Smooth muscle cell (in vitro differentiated cells): ENCODE measurements around the gene BCAS1. TPM values are rescaled to one million over a fixed set of nuclear protein-coding genes. Genes with fewer than 3 reads are reported as not detected.

Experiments used
- DNase-seq: peaks from one replicate; lab custom pipeline; 2025; ENCODE audit not compliant: unreplicated experiment; lab: John Stamatoyannopoulos, UW
- H2AFZ ChIP-seq: fragments of 200-600 bp; sonication (generic); 2 replicates; pipeline ENCODE4 v1.6.0; 2016; ENCODE audit warnings: antibody characterized with exemption, low read depth, mild to moderate bottlenecking
- H3F3A ChIP-seq: fragments of 200-600 bp; sonication (generic); 2 replicates; pipeline ENCODE4 v1.6.0; 2017; ENCODE audit warnings: antibody characterized with exemption, low read depth
- H3K27ac ChIP-seq: fragments of 200-600 bp; sonication (generic); 2 replicates; pipeline ENCODE4 v1.5.1; 2016; ENCODE audit warnings: low read depth, mild to moderate bottlenecking
- H3K27me3 ChIP-seq: fragments of 200-600 bp; sonication (generic); 2 replicates; pipeline ENCODE4 v1.6.1; 2016; ENCODE audit warnings: low read depth, mild to moderate bottlenecking
- H3K36me3 ChIP-seq: fragments of 200-600 bp; sonication (generic); 2 replicates; pipeline ENCODE4 v1.5.1; 2016; ENCODE audit warnings: low read depth
- H3K4me1 ChIP-seq: fragments of 200-600 bp; sonication (generic); 2 replicates; pipeline ENCODE4 v1.5.1; 2016; ENCODE audit warnings: low read depth
- H3K4me2 ChIP-seq: fragments of 200-600 bp; sonication (generic); 2 replicates; pipeline ENCODE4 v1.6.0; 2016; ENCODE audit warnings: mild to moderate bottlenecking
- H3K4me3 ChIP-seq: fragments of 200-600 bp; sonication (generic); 2 replicates; pipeline ENCODE4 v1.5.1; 2016; ENCODE audit warnings: mild to moderate bottlenecking
- H3K79me2 ChIP-seq: fragments of 200-600 bp; sonication (generic); 2 replicates; pipeline ENCODE4 v1.6.0; 2016; ENCODE audit warnings: low read depth, mild to moderate bottlenecking
- H3K9ac ChIP-seq: fragments of 200-600 bp; sonication (generic); 2 replicates; pipeline ENCODE4 v1.6.0; 2016; ENCODE audit warnings: low read depth
- H3K9me3 ChIP-seq: fragments of 200-600 bp; sonication (generic); replicated peaks from 2 replicates; pipeline ENCODE4 v1.5.1; 2016; ENCODE audit warnings: low read depth
- H4K20me1 ChIP-seq: fragments of 200-600 bp; sonication (generic); 2 replicates; pipeline ENCODE4 v1.6.0; 2016; ENCODE audit warnings: low read depth
- CTCF ChIP-seq: fragments of 200-600 bp; sonication (generic); IDR thresholded peaks from 2 replicates; pipeline ENCODE4 v1.5.1; 2017; ENCODE audit warnings: borderline replicate concordance, mild to moderate bottlenecking, antibody characterized with exemption; ENCODE audit not compliant: insufficient read depth, poor library complexity, severe bottlenecking
- WGBS: methylation state at CpG from one replicate; pipeline ENCODE4 v1.1.7; 2016; ENCODE audit warnings: low lambda C conversion rate; 5-methylcytosine and 5-hydroxymethylcytosine counted together
- polyA plus RNA-seq: library from polyadenylated mRNA; unstranded; fragments of >200 nt; fragmentation: Nextera tagmentation; extraction: Ambion mirVana; gene quantifications from 2 replicates; pipeline ENCODE4 v1.2.1, GENCODE V29; 2016
- total RNA-seq: library from RNA; depleted of rRNA; stranded (reverse); fragments of >200 nt; gene quantifications from 2 replicates; pipeline ENCODE4 v1.2.3, GENCODE V29; 2014

Gene BCAS1
- total and polyA plus RNA-seq, 2 experiments from 2014 or later, result 0.09 to 0.15 TPM

- Histone ChIP-seq H2AFZ (no peak overlapping the region), H3K27ac (no peak overlapping the region), H3K9me3 (no peaks in the 10 kb centered on the region), H3K79me2 (no peaks in the 10 kb centered on the region), H3K4me2 (no peak overlapping the region), H3K4me3 (no peak overlapping the region), H4K20me1 (no peaks in the 10 kb centered on the region), H3K9ac (no peak overlapping the region), H3K4me1 (no peaks in the 10 kb centered on the region), H3F3A (no peaks in the 10 kb centered on the region), H3K36me3 (no peaks in the 10 kb centered on the region), H3K27me3 (no peaks in the 10 kb centered on the region)
- TF ChIP-seq CTCF, result no peak
- no peak for DNase-seq
- 82% methylated on average over 6 of the region's 6 CpGs for whole genome bisulfite sequencing
These were observed 20.7 kb upstream of the BCAS1 start for GRCh38 chr20:54091120-54091480.

GRCh38 chr20:54090230-54091119 is 20.1 kb upstream of the BCAS1 start:
- WGBS, result 88% methylated on average over 6 of the region's 6 CpGs
- no peaks in the 10 kb centered on the region for H3K27me3 ChIP-seq
- no peaks in the 10 kb centered on the region for H3K4me1 ChIP-seq
- H3K4me2 ChIP-seq, result no peak overlapping the region
- no peaks in the 10 kb centered on the region for H4K20me1 ChIP-seq
- no peaks in the 10 kb centered on the region for H3F3A ChIP-seq
- no peak for DNase-seq
- no peak overlapping the region for H3K4me3 ChIP-seq
- H3K9ac ChIP-seq, result no peak overlapping the region
- H3K9me3 ChIP-seq, result no peaks in the 10 kb centered on the region
- no peaks in the 10 kb centered on the region for H3K36me3 ChIP-seq
- H3K27ac ChIP-seq, result no peak overlapping the region
- no peaks in the 10 kb centered on the region for H3K79me2 ChIP-seq
- TF ChIP-seq CTCF, result no peak
- H2AFZ ChIP-seq, result no peak overlapping the region

GRCh38 chr20:54088430-54088829 is 18.0 kb upstream of the BCAS1 start:
- no peaks in the 10 kb centered on the region for H3K36me3 ChIP-seq
- no peak for DNase-seq
- H3K9ac ChIP-seq, result no peak overlapping the region
- no peaks in the 10 kb centered on the region for H3K27me3 ChIP-seq
- no peak overlapping the region for H2AFZ ChIP-seq
- H3K4me3 ChIP-seq, result no peak overlapping the region
- WGBS, result 29% methylated on average over 1 of the region's 1 CpG
- H3K4me1 ChIP-seq, result no peaks in the 10 kb centered on the region
- TF ChIP-seq CTCF, result no peak
- H3F3A ChIP-seq, result no peaks in the 10 kb centered on the region
- no peak overlapping the region for H3K27ac ChIP-seq
- no peaks in the 10 kb centered on the region for H3K9me3 ChIP-seq
- no peak overlapping the region for H3K4me2 ChIP-seq
- no peaks in the 10 kb centered on the region for H4K20me1 ChIP-seq
- H3K79me2 ChIP-seq, result no peaks in the 10 kb centered on the region
